Ascending aorta (tissue), 2 donors: ENCODE results near the gene CALM1. TPM values are rescaled to one million over a fixed set of nuclear protein-coding genes. Genes with fewer than 3 reads are reported as not detected.
A peak's percentile ranks its signal among the peaks of the same experiment; 100 is the strongest.

Experiments
- DNase-seq, 2 donors: peaks; one replicate each; pipeline ENCODE4 v3.0.0-alpha.2; 2019; ENCODE audit warnings: low spot score in 2 of 2
- H3K27ac ChIP-seq, 2 donors: fragments of 200-600 bp; sonication (generic); one replicate each; pipeline ENCODE4 v1.5.1; 2016 to 2017; ENCODE audit warnings: mild to moderate bottlenecking in 1 of 2
- H3K27me3 ChIP-seq: fragments of 200-600 bp; sonication (generic); one replicate; pipeline ENCODE4 v1.5.1; 2017
- H3K36me3 ChIP-seq, 2 donors: fragments of 200-600 bp; sonication (generic); one replicate each; pipeline ENCODE4 v1.5.1; 2016
- H3K4me1 ChIP-seq, 2 donors: fragments of 200-600 bp; sonication (generic); one replicate each; pipeline ENCODE4 v1.5.1; 2016 to 2017; ENCODE audit warnings: mild to moderate bottlenecking in 1 of 2
- H3K4me3 ChIP-seq, 2 donors: fragments of 200-600 bp; sonication (generic); one replicate each; pipeline ENCODE4 v1.5.1; 2016 to 2017; ENCODE audit warnings: mild to moderate bottlenecking in 1 of 2
- H3K9me3 ChIP-seq, 2 donors: fragments of 200-600 bp; sonication (generic); one replicate each; pipeline ENCODE4 v1.5.1; 2016
- CTCF ChIP-seq, 3 experiments: fragments of 200-600 bp in 2 of 3; fragments of 450-650 bp in 1 of 3; sonication (generic) in 2 of 3; IDR thresholded peaks; one replicate each; pipeline ENCODE4 v1.5.1; 2016 to 2019; ENCODE audit warnings: antibody characterized with exemption in 3 of 3, mild to moderate bottlenecking in 1 of 3, moderate library complexity in 1 of 3
- intact Hi-C: fragments of 100-400 bp; cut with DNase I; formaldehyde crosslinking; loops from one replicate; pipeline ENCODE4 v1.15.1; 2023
- total RNA-seq: library from RNA; depleted of rRNA; stranded (reverse); fragments of >200 nt; gene quantifications from one replicate; pipeline ENCODE4 v1.1.0, GENCODE V29; 2016

Gene CALM1
- total RNA-seq, 1 donor from 2014 or later: 178 TPM

- TF ChIP-seq CTCF (IDR thresholded peaks at IDR 0.05): no peak
- Histone ChIP-seq H3K27ac (peak overlapping the region; percentile 100), H3K4me3 (peak overlapping the region; percentile 72 to 75), H3K4me1 (peaks cover 0 to 16% of the 10 kb centered on the region in 2 donors), H3K36me3 (no peaks in the 10 kb centered on the region), H3K9me3 (no peaks in the 10 kb centered on the region), H3K27me3 (no peaks in the 10 kb centered on the region)
- no peak for DNase-seq
- intact Hi-C loops: loop anchor here (5.0 to 10.0 kb wide), 4 partner anchors 296 to 684 kb away; partner anchors contain the start of genes RPS6KA5 and TTC7B
Observed at GRCh38 chr14:90381011-90381786, 15.6 kb upstream of the CALM1 start.

DNA sequence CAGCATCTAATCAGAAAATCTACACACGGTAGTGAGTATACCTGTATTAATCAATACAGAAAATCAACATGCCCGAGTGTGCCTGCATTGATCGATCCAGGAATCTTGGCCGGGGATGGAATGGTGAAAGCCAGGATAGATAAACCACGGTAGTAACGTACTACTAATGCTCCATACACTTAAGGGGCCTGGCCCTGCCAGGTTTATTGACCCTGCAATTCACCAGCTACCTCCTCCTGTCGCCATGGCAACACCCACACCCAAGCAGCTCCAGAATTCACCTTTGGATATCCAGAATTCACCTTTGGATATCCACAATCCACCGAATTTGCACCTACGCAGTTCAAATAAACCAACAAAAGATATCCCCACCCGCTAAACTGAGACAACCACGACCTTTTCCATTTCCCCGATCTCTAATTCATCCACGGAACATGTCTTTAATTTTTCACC is 14.8 kb upstream of the CALM1 start:
- Histone ChIP-seq H3K9me3 (no peaks in the 10 kb centered on the region), H3K4me3 (peak overlapping the region; percentile 72 to 75), H3K27ac (peak overlapping the region; percentile 100), H3K27me3 (no peaks in the 10 kb centered on the region), H3K4me1 (peaks cover 0 to 16% of the 10 kb centered on the region in 2 donors), H3K36me3 (no peaks in the 10 kb centered on the region)
- TF ChIP-seq CTCF (IDR thresholded peaks at IDR 0.05): no peak
- DNase-seq: peak in 1 of 2 donors; percentile 72
- intact Hi-C loops: loop anchor here (2.0 to 10.0 kb wide), 5 partner anchors 125 to 683 kb away; partner anchors contain the start of genes PSMC1, RPS6KA5 and TTC7B

DNA sequence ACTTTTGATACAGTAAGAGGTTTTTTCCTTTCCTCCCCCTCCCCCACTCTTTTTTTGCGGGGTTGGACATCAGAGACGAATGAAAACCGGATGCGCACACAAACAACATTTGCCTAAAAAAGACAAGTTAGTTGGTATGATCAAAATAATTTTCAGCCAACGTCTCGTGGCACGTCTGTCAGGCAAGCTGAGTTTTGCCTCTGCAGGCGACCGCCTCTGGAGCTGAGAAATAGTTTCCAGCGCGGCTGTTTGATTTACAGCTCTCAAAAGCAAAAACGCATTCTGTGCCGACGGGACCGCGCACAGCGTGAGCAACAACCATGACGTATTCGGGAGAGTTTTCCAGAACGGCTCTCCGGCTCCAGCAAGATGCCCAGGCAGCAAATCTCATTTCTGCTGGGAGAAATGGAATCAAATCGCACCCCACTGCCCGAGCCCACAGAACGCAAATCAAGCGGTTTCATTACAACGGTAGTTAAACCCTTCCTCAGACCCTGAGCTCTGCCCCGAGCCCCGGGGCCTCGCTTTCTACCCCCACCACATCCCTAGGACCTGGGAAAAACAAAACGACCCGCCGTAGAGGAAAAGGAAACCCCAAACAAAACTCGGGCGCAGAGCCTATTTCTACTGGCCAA is 14.2 kb upstream of the CALM1 start:
- H3K27ac ChIP-seq: peak overlapping the region; percentile 100
- intact Hi-C loops: loop anchor here (1.0 to 10.0 kb wide), 8 partner anchors 14 to 682 kb away; partner anchors contain the start of genes PSMC1, RPS6KA5 and TTC7B
- H3K4me3 ChIP-seq: peak overlapping the region; percentile 72 to 75
- peaks cover 0 to 16% of the 10 kb centered on the region in 2 donors for H3K4me1 ChIP-seq
- TF ChIP-seq CTCF (IDR thresholded peaks at IDR 0.05): no peak
- no peaks in the 10 kb centered on the region for H3K9me3 ChIP-seq
- no peaks in the 10 kb centered on the region for H3K36me3 ChIP-seq
- no peaks in the 10 kb centered on the region for H3K27me3 ChIP-seq
- peak in 1 of 2 donors; percentile 86 for DNase-seq

DNA sequence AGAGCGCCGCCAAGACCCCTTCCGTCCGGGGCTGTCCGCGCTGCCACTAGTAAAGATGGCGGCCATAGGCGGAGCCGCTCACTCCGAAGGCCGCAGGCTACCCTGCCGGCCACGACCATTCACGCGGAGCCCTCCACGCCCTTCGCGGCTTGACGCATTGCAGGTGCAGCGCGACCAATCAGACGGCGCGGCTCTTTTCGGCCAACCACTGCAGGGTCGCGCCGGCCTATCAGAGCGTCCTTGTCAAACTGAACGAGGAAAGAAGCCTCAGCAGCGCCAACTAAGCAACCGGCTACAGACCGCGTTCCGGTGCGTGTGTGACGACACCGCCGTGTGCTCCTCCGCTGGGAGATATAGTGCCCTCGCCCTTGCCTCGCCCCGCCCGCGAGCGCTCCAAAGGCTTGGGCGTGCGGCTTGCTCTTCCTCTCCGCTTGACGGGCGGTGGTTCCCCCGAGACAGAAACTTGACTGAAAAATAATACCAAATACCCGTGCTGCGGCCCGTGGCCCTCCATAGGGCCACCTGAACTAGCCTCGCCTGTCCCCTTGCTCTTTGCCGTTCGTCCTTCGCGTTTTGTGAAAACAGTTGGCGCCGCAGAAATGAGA is 13.6 kb upstream of the CALM1 start:
- peak in 1 of 3 experiments; percentile 9 for TF ChIP-seq CTCF (IDR thresholded peaks at IDR 0.05)
- Histone ChIP-seq H3K36me3 (no peaks in the 10 kb centered on the region), H3K4me3 (peak overlapping the region; percentile 72 to 75), H3K27me3 (no peaks in the 10 kb centered on the region), H3K4me1 (peaks cover 0 to 16% of the 10 kb centered on the region in 2 donors), H3K9me3 (no peaks in the 10 kb centered on the region), H3K27ac (peak overlapping the region; percentile 100)
- intact Hi-C loops: loop anchor here (1.0 to 10.0 kb wide), 8 partner anchors 13 to 682 kb away; partner anchors contain the start of genes PSMC1, RPS6KA5 and TTC7B
- peak; percentile 97 to 100 for DNase-seq
